Esophagus squamous epithelium (tissue), 5 donors: ENCODE results near the gene CPNE7. TPM values are rescaled to one million over a fixed set of nuclear protein-coding genes. Genes with fewer than 3 reads are reported as not detected.

ENCODE experiments used
- DNase-seq: peaks from one replicate; lab custom pipeline; 2025; lab: John Stamatoyannopoulos, UW
- H3K27ac ChIP-seq, 4 donors: fragments of 200-600 bp; sonication (generic); one replicate each; pipeline ENCODE4 v1.5.1; 2016 to 2019; ENCODE audit warnings: mild to moderate bottlenecking in 1 of 4
- H3K27me3 ChIP-seq, 4 donors: fragments of 200-600 bp; sonication (generic); 1 replicate in 3 of 4; 2 replicates in 1 of 4; pipeline versions ENCODE4 v1.5.1 to v1.6.0; 2017 to 2021; ENCODE audit warnings: antibody characterized with exemption in 1 of 4
- H3K36me3 ChIP-seq, 3 donors: fragments of 200-600 bp; sonication (generic); one replicate each; pipeline ENCODE4 v1.5.1; 2016 to 2019
- H3K4me1 ChIP-seq, 3 donors: fragments of 200-600 bp; sonication (generic); one replicate each; pipeline ENCODE4 v1.5.1; 2017 to 2019
- H3K4me3 ChIP-seq, 4 donors: fragments of 200-600 bp; sonication (generic); 1 replicate in 3 of 4; 2 replicates in 1 of 4; pipeline ENCODE4 v1.5.1; 2016 to 2019; ENCODE audit warnings: mild to moderate bottlenecking in 2 of 4, moderate library complexity in 1 of 4
- H3K9me3 ChIP-seq, 3 donors: fragments of 200-600 bp; sonication (generic); one replicate each; pipeline ENCODE4 v1.5.1; 2016 to 2019
- POLR2A ChIP-seq, 4 donors: fragments of 450-650 bp; IDR thresholded peaks; one replicate each; pipeline ENCODE4 v1.6.1; 2017; ENCODE audit warnings: antibody characterized with exemption in 4 of 4, mild to moderate bottlenecking in 4 of 4, moderate library complexity in 3 of 4
- WGBS, 2 donors: methylation state at CpG; one replicate each; pipeline ENCODE4 v1.1.5; 2018; 5-methylcytosine and 5-hydroxymethylcytosine counted together
- intact Hi-C: fragments of 100-400 bp; cut with DNase I; formaldehyde crosslinking; loops from one replicate; pipeline ENCODE4 v1.15.0; 2022
- total RNA-seq, 4 donors: library from RNA; depleted of rRNA; stranded (reverse); fragments of >200 nt; gene quantifications; one replicate each; pipeline ENCODE4 v1.1.0, GENCODE V29; 2016
- TF ChIP-seq, protein P1 (sequence below), 6 experiments: fragments of 450-650 bp in 4 of 6; fragments of 200-600 bp in 2 of 6; sonication (generic) in 2 of 6; IDR thresholded peaks; one replicate each; pipeline ENCODE4 v1.5.1; 2016 to 2019; ENCODE audit warnings: antibody characterized with exemption in 6 of 6, mild to moderate bottlenecking in 4 of 6, moderate library complexity in 4 of 6
- donor health status: DM: yes; HTN: yes; CAD: no.

The CPNE7 gene
- total RNA-seq, 4 donors from 2014 or later, result 0.45 to 2.9 (median 2.1) TPM

DNA sequence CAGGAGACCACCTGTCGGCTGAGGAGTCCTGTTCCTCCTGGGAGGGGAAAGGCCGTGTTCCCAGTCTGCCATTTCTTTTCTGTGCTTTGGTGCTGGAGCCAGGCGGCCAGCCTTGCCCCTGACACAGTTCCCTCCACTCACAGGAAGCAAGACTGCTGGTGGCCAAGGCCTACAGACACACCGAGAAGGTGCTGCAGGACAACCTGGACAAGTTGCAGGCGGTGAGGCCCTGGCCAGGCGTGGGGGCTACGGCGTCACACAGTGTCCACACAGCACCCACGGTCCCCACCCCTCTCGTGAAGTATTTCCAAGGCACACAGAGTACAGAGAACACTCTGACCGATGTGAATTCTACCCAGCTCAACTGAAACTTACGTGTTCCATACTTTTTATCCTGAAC, 21.2 kb upstream of the CPNE7 start:
- intact Hi-C loops, result no loop called here
- Histone ChIP-seq H3K4me3 (no peak overlapping the region), H3K27ac (no peak overlapping the region), H3K4me1 (peaks cover 1 to 20% (median 4%) of the 10 kb centered on the region in 3 donors), H3K9me3 (no peaks in the 10 kb centered on the region), H3K27me3 (no peaks in the 10 kb centered on the region), H3K36me3 (peaks cover 22 to 80% (median 24%) of the 10 kb centered on the region in 3 donors)
- no peak for DNase-seq
- WGBS, 2 donors, result 95 to 98% methylated on average over 9 of the region's 12 CpGs
- TF ChIP-seq POLR2A (IDR thresholded peaks at IDR 0.05), result no peak
- TF ChIP-seq, protein P1, sequence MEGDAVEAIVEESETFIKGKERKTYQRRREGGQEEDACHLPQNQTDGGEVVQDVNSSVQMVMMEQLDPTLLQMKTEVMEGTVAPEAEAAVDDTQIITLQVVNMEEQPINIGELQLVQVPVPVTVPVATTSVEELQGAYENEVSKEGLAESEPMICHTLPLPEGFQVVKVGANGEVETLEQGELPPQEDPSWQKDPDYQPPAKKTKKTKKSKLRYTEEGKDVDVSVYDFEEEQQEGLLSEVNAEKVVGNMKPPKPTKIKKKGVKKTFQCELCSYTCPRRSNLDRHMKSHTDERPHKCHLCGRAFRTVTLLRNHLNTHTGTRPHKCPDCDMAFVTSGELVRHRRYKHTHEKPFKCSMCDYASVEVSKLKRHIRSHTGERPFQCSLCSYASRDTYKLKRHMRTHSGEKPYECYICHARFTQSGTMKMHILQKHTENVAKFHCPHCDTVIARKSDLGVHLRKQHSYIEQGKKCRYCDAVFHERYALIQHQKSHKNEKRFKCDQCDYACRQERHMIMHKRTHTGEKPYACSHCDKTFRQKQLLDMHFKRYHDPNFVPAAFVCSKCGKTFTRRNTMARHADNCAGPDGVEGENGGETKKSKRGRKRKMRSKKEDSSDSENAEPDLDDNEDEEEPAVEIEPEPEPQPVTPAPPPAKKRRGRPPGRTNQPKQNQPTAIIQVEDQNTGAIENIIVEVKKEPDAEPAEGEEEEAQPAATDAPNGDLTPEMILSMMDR (IDR thresholded peaks at IDR 0.05), result no peak

DNA sequence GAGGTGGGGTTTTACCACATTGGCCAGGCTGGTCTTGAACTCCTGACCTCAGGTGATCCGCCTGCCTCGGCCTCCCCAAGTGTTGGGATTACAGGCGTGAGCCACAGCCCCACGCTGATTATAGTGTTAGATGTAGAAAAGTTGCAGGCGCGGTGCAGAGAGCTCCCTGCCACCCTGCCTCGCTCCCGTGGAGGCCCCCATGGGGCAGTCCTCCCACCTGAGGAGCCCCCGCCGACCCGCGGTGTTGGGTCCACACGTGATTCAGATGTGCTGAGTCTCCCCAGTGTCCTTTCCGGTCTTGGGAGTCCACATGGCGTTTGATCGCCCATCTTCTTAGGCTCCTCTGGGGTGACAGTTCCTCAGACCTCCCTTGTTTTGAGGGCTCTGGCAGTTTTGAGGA, 20.3 kb upstream of the CPNE7 start:
- peaks cover 16 to 71% (median 20%) of the 10 kb centered on the region in 3 donors for H3K36me3 ChIP-seq
- 93 to 96% methylated on average over 11 to 13 of the region's 16 CpGs for WGBS, 2 donors

DNA sequence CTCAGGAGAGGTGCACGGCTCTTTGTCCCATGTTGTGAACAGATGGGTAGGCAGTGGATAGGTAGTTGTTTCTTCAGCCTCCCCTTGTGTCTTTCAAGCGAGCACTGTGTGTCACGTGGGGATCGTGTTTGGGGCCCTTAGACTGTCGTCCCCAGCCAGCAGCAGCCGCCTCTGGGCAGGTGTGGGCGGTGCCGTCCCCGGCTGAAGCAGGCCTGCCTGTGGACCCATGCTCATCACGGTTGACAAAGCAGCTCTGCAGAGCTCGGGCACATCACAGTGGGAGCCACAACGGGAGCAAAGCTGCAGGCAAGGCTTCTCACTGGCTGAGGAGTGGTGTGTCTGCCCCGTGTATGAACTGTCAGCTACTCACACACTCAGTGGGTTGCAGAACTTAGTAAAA, 19.8 kb upstream of the CPNE7 start:
- H3K4me3 ChIP-seq, result no peak overlapping the region
- intact Hi-C loops, result no loop called here
- H3K27me3 ChIP-seq, result no peaks in the 10 kb centered on the region
- peaks cover 9 to 28% (median 9%) of the 10 kb centered on the region in 3 donors for H3K4me1 ChIP-seq
- no peaks in the 10 kb centered on the region for H3K9me3 ChIP-seq
- no peak overlapping the region for H3K27ac ChIP-seq
- DNase-seq, result no peak
- TF ChIP-seq, protein P1 (IDR thresholded peaks at IDR 0.05), result no peak
- TF ChIP-seq POLR2A (IDR thresholded peaks at IDR 0.05), result no peak
- H3K36me3 ChIP-seq, result peaks cover 14 to 66% (median 20%) of the 10 kb centered on the region in 3 donors
- WGBS, 2 donors, result 75% methylated on average over 4 of the region's 13 CpGs; no CpG with 5 or more reads in 1 of the 2 donors

More for the DNA sequence above, 20.3 kb upstream of the CPNE7 start:
- Histone ChIP-seq H3K27me3 (no peaks in the 10 kb centered on the region), H3K27ac (no peak overlapping the region), H3K9me3 (no peaks in the 10 kb centered on the region), H3K4me1 (peaks cover 9 to 28% (median 9%) of the 10 kb centered on the region in 3 donors), H3K4me3 (no peak overlapping the region)
- TF ChIP-seq POLR2A (IDR thresholded peaks at IDR 0.05), result no peak
- TF ChIP-seq, protein P1 (IDR thresholded peaks at IDR 0.05), result no peak
- no peak for DNase-seq
- intact Hi-C loops, result no loop called here

DNA sequence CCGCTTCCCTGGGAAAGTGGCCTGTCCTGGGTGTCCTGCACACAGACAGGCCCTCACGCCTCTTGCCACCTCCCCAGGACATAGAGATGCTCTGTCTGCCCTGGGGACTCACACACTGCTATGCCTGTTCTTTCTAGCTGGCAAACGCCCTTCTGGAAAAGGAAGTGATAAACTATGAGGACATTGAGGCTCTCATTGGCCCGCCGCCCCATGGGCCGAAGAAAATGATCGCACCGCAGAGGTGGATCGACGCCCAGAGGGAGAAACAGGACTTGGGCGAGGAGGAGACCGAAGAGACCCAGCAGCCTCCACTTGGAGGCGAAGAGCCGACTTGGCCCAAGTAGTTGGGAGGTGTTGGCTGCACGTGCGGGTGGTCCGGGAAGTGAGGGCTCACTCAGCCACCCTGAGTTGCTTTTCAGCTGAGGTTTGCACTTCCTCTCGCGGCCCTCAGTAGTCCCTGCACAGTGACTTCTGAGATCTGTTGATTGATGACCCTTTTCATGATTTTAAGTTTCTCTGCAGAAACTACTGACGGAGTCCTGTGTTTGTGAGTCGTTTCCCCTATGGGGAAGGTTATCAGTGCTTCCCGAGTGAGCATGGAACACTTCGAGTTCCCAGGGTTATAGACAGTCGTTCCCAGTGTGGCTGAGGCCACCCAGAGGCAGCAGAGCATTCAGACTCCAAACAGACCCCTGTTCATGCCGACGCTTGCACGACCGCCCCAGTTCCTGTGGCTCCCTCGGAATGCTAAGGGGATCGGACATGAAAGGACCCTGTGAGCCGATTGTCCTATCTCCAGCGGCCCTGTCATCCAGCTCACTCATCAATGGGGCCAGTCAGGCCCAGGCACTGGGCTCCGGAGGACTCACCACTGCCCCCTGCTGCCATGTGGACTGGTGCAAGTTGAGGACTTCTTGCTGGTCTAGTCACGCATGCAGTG, 18.5 kb upstream of the CPNE7 start:
- WGBS, 2 donors, result 62 to 74% methylated on average over 22 to 27 of the region's 34 CpGs
- H3K9me3 ChIP-seq, result no peaks in the 10 kb centered on the region
- no peak for TF ChIP-seq POLR2A (IDR thresholded peaks at IDR 0.05)
- TF ChIP-seq, protein P1 (IDR thresholded peaks at IDR 0.05), result peak; percentile 42 to 81 (median 70)
- no peak overlapping the region for H3K4me3 ChIP-seq
- H3K4me1 ChIP-seq, result peaks cover 16 to 38% (median 17%) of the 10 kb centered on the region in 3 donors
- DNase-seq, result no peak
- H3K27ac ChIP-seq, result no peak overlapping the region
- no peaks in the 10 kb centered on the region for H3K27me3 ChIP-seq
- peaks cover 13 to 64% (median 14%) of the 10 kb centered on the region in 3 donors for H3K36me3 ChIP-seq
- intact Hi-C loops, result no loop called here
